Measurements from ENCODE around the gene APOA4.

APOA4 gene

DNA sequence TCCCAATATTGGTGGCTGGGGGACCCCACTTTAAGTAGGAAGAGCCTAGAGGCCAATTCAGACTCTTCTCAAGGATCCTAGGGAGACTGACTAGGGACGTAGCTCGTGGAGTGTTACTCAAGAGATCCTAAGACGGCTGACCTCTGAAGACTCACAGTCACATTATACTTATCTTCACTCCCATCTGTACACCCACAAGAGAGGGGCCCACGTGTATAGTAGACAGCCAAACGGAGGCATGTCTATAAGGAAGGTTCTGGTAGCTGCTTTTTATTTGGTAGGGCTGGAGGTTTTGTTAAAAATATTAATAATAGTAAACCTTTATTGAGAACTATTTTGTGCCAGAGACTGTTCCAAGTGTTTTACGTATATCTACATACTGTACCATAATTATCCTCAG lies 37.2 kb upstream of the APOA4 start:
- Histone ChIP-seq H3K9me3 (ENCODE audit: insufficient read depth, low read length) (no peaks in the 10 kb centered on the region), H3K36me3 (ENCODE audit: low read length) (no peaks in the 10 kb centered on the region), H3K4me2 (ENCODE audit: low read depth, low read length, poor library complexity, severe bottlenecking) (no peak overlapping the region), H3K9ac (ENCODE audit: low read length) (no peak overlapping the region), H2AFZ (ENCODE audit: low read depth, low read length, severe bottlenecking) (no peak overlapping the region), H4K20me1 (ENCODE audit: low read depth, low read length) (no peaks in the 10 kb centered on the region), H3K27ac (ENCODE audit: low read depth, low read length) (no peak overlapping the region), H3K27me3 (ENCODE audit: low read length) (no peaks in the 10 kb centered on the region), H3K79me2 (ENCODE audit: insufficient read depth, low read length) (no peaks in the 10 kb centered on the region), H3K4me3 (ENCODE audit: insufficient read depth, low read length, poor library complexity, severe bottlenecking) (no peak overlapping the region), H3F3A (ENCODE audit: insufficient read depth) (no peaks in the 10 kb centered on the region), H3K9me2 (replicated peaks; ENCODE audit: insufficient read depth, low read length) (no peaks in the 10 kb centered on the region)
- TF ChIP-seq, protein P1, sequence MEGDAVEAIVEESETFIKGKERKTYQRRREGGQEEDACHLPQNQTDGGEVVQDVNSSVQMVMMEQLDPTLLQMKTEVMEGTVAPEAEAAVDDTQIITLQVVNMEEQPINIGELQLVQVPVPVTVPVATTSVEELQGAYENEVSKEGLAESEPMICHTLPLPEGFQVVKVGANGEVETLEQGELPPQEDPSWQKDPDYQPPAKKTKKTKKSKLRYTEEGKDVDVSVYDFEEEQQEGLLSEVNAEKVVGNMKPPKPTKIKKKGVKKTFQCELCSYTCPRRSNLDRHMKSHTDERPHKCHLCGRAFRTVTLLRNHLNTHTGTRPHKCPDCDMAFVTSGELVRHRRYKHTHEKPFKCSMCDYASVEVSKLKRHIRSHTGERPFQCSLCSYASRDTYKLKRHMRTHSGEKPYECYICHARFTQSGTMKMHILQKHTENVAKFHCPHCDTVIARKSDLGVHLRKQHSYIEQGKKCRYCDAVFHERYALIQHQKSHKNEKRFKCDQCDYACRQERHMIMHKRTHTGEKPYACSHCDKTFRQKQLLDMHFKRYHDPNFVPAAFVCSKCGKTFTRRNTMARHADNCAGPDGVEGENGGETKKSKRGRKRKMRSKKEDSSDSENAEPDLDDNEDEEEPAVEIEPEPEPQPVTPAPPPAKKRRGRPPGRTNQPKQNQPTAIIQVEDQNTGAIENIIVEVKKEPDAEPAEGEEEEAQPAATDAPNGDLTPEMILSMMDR (IDR thresholded peaks at IDR 0.05; ENCODE audit: insufficient read depth, low read length, poor library complexity, severe bottlenecking): no peak
- TF ChIP-seq EZH2phosphoT487 (conservative IDR thresholded peaks at IDR 0.05; ENCODE audit: low read length): no peak

DNA sequence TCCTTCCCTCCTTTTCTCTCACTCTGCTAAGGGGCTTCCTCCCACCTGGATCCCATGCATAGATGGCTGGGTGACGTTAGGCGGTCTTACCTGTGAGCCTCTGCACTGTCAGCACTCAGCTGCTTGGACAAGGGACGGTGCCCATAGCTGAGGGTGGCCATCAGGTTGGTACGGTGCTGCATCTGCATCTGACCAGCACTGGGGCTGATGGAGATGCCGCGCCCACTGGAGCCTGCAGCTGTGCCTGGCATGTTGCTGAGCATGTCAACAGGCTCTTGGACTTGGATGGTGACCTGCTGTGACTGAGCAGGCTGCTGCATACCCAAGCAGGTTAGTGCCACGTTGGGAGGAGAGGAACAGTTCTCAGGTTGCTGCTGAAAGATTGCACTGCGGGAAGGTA lies 36.1 kb upstream of the APOA4 start:
- Histone ChIP-seq H2AFZ (ENCODE audit: low read depth, low read length, severe bottlenecking) (no peak overlapping the region), H3K9me2 (replicated peaks; ENCODE audit: insufficient read depth, low read length) (no peaks in the 10 kb centered on the region), H3K9ac (ENCODE audit: low read length) (no peak overlapping the region), H3K4me3 (ENCODE audit: insufficient read depth, low read length, poor library complexity, severe bottlenecking) (no peak overlapping the region), H3K27ac (ENCODE audit: low read depth, low read length) (no peak overlapping the region), H3K27me3 (ENCODE audit: low read length) (no peaks in the 10 kb centered on the region), H3K9me3 (ENCODE audit: insufficient read depth, low read length) (no peaks in the 10 kb centered on the region), H3K4me2 (ENCODE audit: low read depth, low read length, poor library complexity, severe bottlenecking) (no peak overlapping the region), H4K20me1 (ENCODE audit: low read depth, low read length) (no peaks in the 10 kb centered on the region), H3K79me2 (ENCODE audit: insufficient read depth, low read length) (no peaks in the 10 kb centered on the region), H3K36me3 (ENCODE audit: low read length) (no peaks in the 10 kb centered on the region), H3F3A (ENCODE audit: insufficient read depth) (no peaks in the 10 kb centered on the region)
- TF ChIP-seq, protein P1 (IDR thresholded peaks at IDR 0.05; ENCODE audit: insufficient read depth, low read length, poor library complexity, severe bottlenecking): no peak
- TF ChIP-seq EZH2phosphoT487 (conservative IDR thresholded peaks at IDR 0.05; ENCODE audit: low read length): no peak

DNA sequence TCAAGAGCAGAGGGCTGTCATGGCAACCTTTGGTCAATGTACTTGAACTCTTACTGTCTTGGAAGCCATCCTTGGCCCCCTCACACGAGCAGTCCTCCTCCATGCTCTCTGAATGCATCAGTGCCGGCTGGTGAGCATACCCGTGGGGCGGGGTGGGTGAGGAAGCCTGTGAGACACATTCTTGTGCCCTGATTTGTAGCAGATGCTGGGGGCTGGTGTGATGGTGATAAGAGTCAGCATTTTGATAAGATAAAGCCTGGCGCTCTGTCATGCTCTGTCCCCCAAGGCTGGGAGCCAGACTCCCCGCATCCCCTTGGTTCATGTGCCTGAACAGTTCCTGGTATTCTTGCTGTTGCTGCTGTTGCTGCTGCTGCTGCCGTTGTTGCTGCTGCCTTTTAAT lies 34.8 kb upstream of the APOA4 start:
- no peaks in the 10 kb centered on the region for H3K79me2 ChIP-seq (ENCODE audit: insufficient read depth, low read length)
- no peaks in the 10 kb centered on the region for H3K27me3 ChIP-seq (ENCODE audit: low read length)
- TF ChIP-seq EZH2phosphoT487 (conservative IDR thresholded peaks at IDR 0.05; ENCODE audit: low read length): no peak
- TF ChIP-seq, protein P1 (IDR thresholded peaks at IDR 0.05; ENCODE audit: insufficient read depth, low read length, poor library complexity, severe bottlenecking): no peak
- no peaks in the 10 kb centered on the region for H3K9me2 ChIP-seq (replicated peaks; ENCODE audit: insufficient read depth, low read length)
- no peak overlapping the region for H3K27ac ChIP-seq (ENCODE audit: low read depth, low read length)
- H2AFZ ChIP-seq (ENCODE audit: low read depth, low read length, severe bottlenecking): no peak overlapping the region
- no peak overlapping the region for H3K9ac ChIP-seq (ENCODE audit: low read length)
- H3K36me3 ChIP-seq (ENCODE audit: low read length): no peaks in the 10 kb centered on the region
- no peaks in the 10 kb centered on the region for H4K20me1 ChIP-seq (ENCODE audit: low read depth, low read length)
- H3K9me3 ChIP-seq (ENCODE audit: insufficient read depth, low read length): no peaks in the 10 kb centered on the region
- no peaks in the 10 kb centered on the region for H3F3A ChIP-seq (ENCODE audit: insufficient read depth)
- H3K4me3 ChIP-seq (ENCODE audit: insufficient read depth, low read length, poor library complexity, severe bottlenecking): no peak overlapping the region
- no peak overlapping the region for H3K4me2 ChIP-seq (ENCODE audit: low read depth, low read length, poor library complexity, severe bottlenecking)
